ENCODE data around the gene EIF2B5.

GRCh38 chr3:184178521-184179138 lies 43.5 kb downstream of the EIF2B5 start:
- TF ChIP-seq POLR2A (IDR thresholded peaks at IDR 0.05; ENCODE audit: low read depth, low read length) (no peak), TAF1 (IDR thresholded peaks at IDR 0.05; ENCODE audit: borderline replicate concordance, low read depth, low read length) (no peak), POLR2AphosphoS5 (IDR thresholded peaks at IDR 0.05; ENCODE audit: low read depth, low read length) (no peak)
